ENCODE data around the gene NAA16. TPM values are rescaled to one million over a fixed set of nuclear protein-coding genes. Genes with fewer than 3 reads are reported as not detected.
"Not testable (repeated sequence)": the region's sequence is repeated elsewhere in the genome, so short reads cannot be mapped to it uniquely, and the experiment has no call there.

NAA16 gene
- total RNA-seq, 1 donor from 2014 or later = 48.4 TPM

DNA sequence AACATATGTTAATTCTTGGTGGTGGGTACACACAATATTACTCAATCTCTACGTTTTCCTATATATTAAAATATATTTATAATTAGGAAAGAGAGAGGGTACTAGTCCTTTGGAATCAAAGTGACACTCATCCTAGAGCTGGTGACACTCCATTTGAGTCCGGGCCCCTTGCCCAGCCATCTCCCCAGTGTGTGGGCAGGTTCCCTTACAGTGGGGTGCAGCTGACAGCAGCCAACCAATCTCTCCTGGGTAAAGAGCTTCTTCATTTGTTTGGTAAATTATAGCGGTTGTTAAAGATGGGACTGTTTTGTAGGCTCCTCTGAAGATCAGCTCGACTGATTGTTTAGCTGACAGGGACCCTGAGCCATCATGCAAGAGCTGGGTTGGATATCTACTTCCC, 109.1 kb downstream of the NAA16 start:
- Mint-ChIP-seq H3K36me3 (ENCODE audit: insufficient read depth) (no peaks in the 10 kb centered on the region), H3K9me3 (ENCODE audit: low read depth) (peaks cover 3% of the 10 kb centered on the region), H3K4me3 (ENCODE audit: low read depth) (no peak overlapping the region), H3K27me3 (peaks cover 3% of the 10 kb centered on the region), H3K4me1 (ENCODE audit: low read depth) (peaks cover 1% of the 10 kb centered on the region), H3K27ac (no peak overlapping the region)
- TF ChIP-seq, protein P1, sequence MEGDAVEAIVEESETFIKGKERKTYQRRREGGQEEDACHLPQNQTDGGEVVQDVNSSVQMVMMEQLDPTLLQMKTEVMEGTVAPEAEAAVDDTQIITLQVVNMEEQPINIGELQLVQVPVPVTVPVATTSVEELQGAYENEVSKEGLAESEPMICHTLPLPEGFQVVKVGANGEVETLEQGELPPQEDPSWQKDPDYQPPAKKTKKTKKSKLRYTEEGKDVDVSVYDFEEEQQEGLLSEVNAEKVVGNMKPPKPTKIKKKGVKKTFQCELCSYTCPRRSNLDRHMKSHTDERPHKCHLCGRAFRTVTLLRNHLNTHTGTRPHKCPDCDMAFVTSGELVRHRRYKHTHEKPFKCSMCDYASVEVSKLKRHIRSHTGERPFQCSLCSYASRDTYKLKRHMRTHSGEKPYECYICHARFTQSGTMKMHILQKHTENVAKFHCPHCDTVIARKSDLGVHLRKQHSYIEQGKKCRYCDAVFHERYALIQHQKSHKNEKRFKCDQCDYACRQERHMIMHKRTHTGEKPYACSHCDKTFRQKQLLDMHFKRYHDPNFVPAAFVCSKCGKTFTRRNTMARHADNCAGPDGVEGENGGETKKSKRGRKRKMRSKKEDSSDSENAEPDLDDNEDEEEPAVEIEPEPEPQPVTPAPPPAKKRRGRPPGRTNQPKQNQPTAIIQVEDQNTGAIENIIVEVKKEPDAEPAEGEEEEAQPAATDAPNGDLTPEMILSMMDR (IDR thresholded peaks at IDR 0.05; ENCODE audit: unreplicated experiment) = no peak
- no peak for DNase-seq (ENCODE audit: low spot score, unreplicated experiment)

DNA sequence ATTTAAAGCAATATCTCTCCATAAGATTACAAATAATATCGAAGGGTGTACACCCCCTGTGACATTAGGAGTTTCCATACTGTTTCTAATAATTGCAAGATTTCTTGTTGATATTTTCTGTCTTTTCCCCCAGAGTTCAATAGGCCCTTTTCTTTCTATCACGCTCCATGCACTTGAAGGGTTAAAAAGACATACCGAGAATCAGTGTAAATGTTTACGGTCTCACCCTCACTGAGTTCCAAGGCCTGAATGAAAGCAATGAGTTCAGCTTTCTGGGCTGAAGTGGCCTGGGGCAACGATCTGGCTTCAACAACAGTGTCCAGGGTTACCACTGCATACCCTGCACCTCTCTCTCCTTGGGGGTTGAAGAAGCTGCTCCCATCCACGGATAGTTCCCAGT, 110.3 kb downstream of the NAA16 start:
- H3K36me3 Mint-ChIP-seq (ENCODE audit: insufficient read depth); H3K27me3 Mint-ChIP-seq; H3K9me3 Mint-ChIP-seq (ENCODE audit: low read depth); H3K27ac Mint-ChIP-seq; H3K4me3 Mint-ChIP-seq (ENCODE audit: low read depth); DNase-seq (ENCODE audit: low spot score, unreplicated experiment); H3K4me1 Mint-ChIP-seq (ENCODE audit: low read depth): not testable (repeated sequence)

DNA sequence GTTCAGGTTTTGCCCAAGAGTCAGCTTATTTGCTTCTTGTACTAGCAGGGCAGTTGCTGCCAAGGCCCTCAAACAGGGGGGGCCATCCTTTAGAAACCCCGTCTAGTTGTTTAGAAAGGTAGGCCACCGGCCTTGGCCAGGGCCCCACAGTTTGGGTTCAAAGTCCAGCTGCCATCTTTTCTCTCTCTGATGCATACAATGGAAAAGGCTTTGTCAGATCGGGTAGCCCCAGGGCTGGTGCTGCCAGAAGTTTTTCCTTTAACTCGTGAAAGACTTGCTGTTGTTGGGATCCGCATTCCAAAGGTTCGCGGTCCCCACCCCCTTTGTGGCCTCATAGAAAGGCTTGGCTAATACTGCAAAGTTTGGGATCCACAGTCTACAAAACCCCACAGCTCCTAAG, 110.9 kb downstream of the NAA16 start:
- H3K36me3 Mint-ChIP-seq (ENCODE audit: insufficient read depth); H3K27me3 Mint-ChIP-seq; H3K9me3 Mint-ChIP-seq (ENCODE audit: low read depth); H3K4me1 Mint-ChIP-seq (ENCODE audit: low read depth); H3K4me3 Mint-ChIP-seq (ENCODE audit: low read depth); H3K27ac Mint-ChIP-seq; DNase-seq (ENCODE audit: low spot score, unreplicated experiment): not testable (repeated sequence)

DNA sequence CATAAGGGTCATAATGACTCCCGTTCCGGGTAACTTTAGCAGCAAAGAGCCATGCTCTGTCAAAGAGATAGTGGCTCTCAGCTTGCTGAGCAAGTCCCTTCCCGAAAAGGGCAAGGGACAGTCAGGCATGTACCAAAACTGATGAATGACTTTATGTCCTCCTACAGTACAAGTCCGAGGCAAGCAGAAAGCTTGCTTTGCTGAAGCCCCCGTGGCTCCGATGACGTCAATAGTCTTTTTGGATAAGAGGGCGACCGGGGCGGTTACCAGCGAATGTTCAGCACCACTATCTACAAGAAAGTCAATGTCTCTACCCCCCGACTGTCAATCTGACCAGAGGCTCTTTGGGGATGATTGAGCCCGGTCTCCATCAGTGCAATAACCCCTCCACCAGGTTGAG, 112.2 kb downstream of the NAA16 start:
- H3K36me3 Mint-ChIP-seq (ENCODE audit: insufficient read depth); H3K4me1 Mint-ChIP-seq (ENCODE audit: low read depth); H3K9me3 Mint-ChIP-seq (ENCODE audit: low read depth); H3K27ac Mint-ChIP-seq; H3K4me3 Mint-ChIP-seq (ENCODE audit: low read depth); DNase-seq (ENCODE audit: low spot score, unreplicated experiment): not testable (repeated sequence)
- peaks cover 12% of the 10 kb centered on the region for H3K27me3 Mint-ChIP-seq

DNA sequence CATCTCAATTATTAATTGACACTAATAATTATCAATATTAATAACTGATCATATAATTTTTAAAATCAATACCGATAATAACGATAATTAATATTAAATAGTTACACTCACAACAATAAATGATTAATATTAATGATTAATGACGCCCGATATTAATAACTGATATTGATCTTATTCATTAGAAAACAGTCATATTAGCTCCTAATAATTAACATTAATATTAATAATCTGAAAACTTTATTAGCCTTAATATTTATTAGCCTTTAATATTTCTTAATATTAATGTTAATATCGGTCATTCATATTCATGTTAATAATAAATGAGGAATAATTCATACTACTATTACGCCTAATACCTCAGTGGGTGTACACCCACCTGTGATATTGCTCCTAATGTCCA, 113.6 kb downstream of the NAA16 start:
- not testable (repeated sequence) for H3K4me1 Mint-ChIP-seq (ENCODE audit: low read depth); H3K27ac Mint-ChIP-seq

DNA sequence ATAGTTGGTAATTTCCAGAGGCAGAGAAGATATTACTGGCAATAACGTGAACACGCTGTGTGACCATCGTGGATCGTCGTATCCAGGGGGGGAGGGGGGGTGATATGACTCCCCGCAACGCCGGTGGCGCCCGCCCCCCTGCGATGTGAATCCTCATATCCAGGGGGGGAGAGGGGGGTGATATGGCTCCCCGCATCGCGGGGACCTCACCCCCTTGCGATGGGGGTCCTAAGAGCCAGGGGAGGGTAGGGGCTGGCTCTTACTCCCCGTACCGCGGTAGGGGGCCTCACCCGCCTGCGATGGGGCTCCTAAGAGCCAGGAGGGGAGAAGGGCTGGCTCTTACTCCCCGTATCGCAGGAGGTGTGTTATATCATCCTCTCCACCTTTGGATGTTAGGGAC, 115.0 kb downstream of the NAA16 start:
- Mint-ChIP-seq H3K4me3 (ENCODE audit: low read depth) (no peak overlapping the region), H3K9me3 (ENCODE audit: low read depth) (peaks cover 5% of the 10 kb centered on the region), H3K27me3 (peaks cover 15% of the 10 kb centered on the region), H3K27ac (no peak overlapping the region), H3K36me3 (ENCODE audit: insufficient read depth) (peaks cover 1% of the 10 kb centered on the region), H3K4me1 (ENCODE audit: low read depth) (peaks cover 1% of the 10 kb centered on the region)
- DNase-seq (ENCODE audit: low spot score, unreplicated experiment) = no peak
- TF ChIP-seq, protein P1 (IDR thresholded peaks at IDR 0.05; ENCODE audit: unreplicated experiment) = no peak

More for the DNA sequence above, 113.6 kb downstream of the NAA16 start:
- H3K36me3 Mint-ChIP-seq (ENCODE audit: insufficient read depth); H3K9me3 Mint-ChIP-seq (ENCODE audit: low read depth); H3K4me3 Mint-ChIP-seq (ENCODE audit: low read depth); DNase-seq (ENCODE audit: low spot score, unreplicated experiment): not testable (repeated sequence)
- peaks cover 18% of the 10 kb centered on the region for H3K27me3 Mint-ChIP-seq

Other genes starting within 250 kb of the NAA16 start
- 11.0 and 12.1 TPM in 2 replicates for gene WBP4, start 249.8 kb upstream of the NAA16 start, total RNA-seq
- 11.1 and 12.5 TPM in 2 replicates for gene KBTBD6, start 178.5 kb upstream of the NAA16 start, total RNA-seq
- 12.0 and 14.4 TPM in 2 replicates for gene KBTBD7, start 116.7 kb upstream of the NAA16 start, total RNA-seq
- gene MTRF1, start 47.7 kb upstream of the NAA16 start, total RNA-seq = 22.2 and 22.8 TPM in 2 replicates
- gene RGCC, start 146.3 kb downstream of the NAA16 start, total RNA-seq = not detected in 2 replicates

Measured in progenitor cell of endocrine pancreas (in vitro differentiated cells).